GM13976 (cell line): ENCODE measurements around the gene LRRFIP2.

Experiments used
- DNase-seq: peaks from one replicate; pipeline ENCODE4 v3.0.0; 2012; ENCODE audit warnings: low spot score
- in situ Hi-C: fragments of 300-500 bp; cut with MboI; formaldehyde crosslinking; loops from one replicate; pipeline ENCODE4 v1.12.0; 2022; ENCODE audit warnings: low sequenced_read_pairs, mixed read lengths, inconsistent platforms; ENCODE audit not compliant: unreplicated experiment
- TF ChIP-seq, protein P1 (sequence below): IDR thresholded peaks from 2 replicates; pipeline ENCODE4 v1.5.1; 2012; ENCODE audit warnings: borderline replicate concordance, mild to moderate bottlenecking; ENCODE audit not compliant: insufficient read depth; ENCODE audit errors: extremely low read depth, missing control alignments, control extremely low read depth

Gene LRRFIP2

DNA sequence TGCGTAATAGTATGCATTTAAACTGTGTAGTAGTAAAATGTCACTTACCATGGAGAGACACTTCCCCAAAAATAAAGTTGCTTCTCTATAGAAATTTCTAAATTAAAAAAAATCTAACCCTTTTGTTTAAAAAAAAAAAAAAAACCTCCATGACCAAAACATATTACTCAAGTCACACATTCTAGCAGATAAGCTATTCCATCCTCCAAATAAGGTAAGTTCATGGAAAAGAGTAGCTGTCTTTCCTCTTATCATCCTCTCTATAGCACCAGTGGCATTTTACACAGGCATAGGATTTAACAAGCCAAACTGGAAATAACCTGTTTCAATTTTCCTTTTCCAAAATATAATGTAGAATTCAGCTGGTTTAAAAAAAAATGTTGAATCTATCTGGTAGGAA is 57.4 kb downstream of the LRRFIP2 start:
- TF ChIP-seq, protein P1, sequence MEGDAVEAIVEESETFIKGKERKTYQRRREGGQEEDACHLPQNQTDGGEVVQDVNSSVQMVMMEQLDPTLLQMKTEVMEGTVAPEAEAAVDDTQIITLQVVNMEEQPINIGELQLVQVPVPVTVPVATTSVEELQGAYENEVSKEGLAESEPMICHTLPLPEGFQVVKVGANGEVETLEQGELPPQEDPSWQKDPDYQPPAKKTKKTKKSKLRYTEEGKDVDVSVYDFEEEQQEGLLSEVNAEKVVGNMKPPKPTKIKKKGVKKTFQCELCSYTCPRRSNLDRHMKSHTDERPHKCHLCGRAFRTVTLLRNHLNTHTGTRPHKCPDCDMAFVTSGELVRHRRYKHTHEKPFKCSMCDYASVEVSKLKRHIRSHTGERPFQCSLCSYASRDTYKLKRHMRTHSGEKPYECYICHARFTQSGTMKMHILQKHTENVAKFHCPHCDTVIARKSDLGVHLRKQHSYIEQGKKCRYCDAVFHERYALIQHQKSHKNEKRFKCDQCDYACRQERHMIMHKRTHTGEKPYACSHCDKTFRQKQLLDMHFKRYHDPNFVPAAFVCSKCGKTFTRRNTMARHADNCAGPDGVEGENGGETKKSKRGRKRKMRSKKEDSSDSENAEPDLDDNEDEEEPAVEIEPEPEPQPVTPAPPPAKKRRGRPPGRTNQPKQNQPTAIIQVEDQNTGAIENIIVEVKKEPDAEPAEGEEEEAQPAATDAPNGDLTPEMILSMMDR: no peak
- no peak for DNase-seq
- in situ Hi-C loops: no loop called here

DNA sequence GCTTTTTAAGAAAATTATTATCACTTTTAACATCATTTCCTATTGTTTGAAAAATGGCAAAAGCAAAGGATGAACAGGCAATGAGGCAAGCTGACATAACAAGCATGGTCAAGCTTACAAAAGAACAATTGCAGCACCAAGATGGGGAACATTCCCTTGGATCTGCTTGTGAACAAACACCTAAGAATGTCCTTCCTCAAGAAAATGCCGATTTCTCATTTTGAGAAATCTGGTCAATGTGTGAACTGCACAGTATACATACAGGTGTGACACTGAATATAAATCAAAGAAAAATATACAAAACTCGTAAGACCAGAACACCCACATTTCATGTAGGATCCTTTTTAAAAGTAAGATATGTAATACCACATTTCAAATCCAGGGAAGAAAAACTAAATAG is 58.9 kb downstream of the LRRFIP2 start:
- in situ Hi-C loops: no loop called here
- no peak for DNase-seq
- TF ChIP-seq, protein P1: no peak

DNA sequence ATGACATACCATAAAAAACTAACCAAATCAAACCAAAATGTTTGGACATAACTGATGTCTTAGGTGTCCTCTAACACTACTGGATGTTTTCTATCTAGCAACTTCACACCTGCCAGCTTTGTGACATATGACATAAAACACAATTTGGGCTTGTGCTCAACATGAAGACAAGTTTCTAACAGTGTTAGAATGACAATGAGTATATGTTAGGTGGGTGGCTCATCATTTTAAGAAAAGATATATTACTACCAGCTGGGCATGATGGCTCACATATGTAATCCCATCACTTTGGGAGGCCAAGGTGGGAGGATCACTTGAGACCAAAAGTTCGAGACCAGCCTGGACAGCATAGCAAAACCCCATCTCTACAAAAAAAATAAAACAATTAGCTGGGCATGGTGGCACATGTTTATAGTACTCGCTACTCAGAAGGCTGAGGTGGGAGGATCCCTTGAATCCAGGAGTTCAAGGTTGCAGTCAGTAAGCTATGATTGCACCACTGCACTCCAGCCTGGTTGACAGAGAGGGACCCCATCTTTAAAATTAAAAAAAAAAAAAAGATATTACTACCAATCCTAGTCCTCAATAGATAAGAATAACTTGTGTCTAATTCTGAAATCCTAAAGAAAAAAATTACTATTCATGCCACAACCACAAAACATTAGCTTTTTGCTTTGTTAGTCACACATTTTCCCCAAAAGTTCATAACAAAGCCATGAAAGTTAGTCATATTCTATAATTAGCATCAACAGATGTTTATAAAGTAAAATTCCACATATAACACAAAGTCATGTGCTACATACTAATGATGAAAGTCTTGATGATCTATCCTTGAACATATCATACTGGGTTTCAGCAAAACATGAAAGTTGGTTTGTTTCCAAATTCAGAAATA is 59.9 kb downstream of the LRRFIP2 start:
- DNase-seq: no peak
- in situ Hi-C loops: no loop called here
- TF ChIP-seq, protein P1: no peak

DNA sequence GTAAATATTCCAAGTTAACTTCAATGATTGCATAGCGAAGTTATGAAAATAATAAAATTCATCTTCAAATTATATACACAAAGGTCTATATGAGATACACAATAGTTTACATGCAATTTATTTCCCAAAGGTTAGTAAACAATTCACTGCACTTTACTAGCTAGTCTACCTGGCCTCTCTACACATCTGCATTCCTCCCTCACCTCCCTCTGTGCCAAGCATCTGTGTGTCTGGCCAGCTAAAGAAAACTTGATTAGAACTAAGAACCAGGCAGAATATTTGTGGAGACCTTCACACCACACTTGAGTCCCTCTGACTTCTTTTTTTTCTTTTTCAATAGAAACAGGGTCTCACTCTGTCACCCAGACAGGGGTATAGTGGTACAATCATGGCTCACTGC is 61.4 kb downstream of the LRRFIP2 start:
- in situ Hi-C loops: no loop called here
- TF ChIP-seq, protein P1: no peak
- no peak for DNase-seq

DNA sequence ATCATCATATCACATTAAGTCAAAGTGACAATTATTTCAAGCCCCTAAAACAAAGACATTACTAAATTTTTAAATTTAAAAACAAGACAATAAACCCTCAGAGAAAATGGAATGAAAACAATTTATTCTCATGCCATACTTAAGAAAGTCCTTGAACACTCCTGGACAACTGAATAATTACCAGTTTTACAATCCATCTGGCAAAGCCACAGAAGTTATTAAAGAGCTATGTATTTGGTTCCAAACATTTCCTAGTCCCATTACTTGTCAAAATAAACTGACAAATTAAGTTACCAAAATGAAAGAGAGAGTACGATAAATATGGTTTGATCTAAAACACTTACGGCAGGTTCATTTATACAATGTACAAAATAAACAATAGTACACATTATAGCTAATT is 63.2 kb downstream of the LRRFIP2 start:
- TF ChIP-seq, protein P1: no peak
- in situ Hi-C loops: no loop called here
- DNase-seq: no peak

DNA sequence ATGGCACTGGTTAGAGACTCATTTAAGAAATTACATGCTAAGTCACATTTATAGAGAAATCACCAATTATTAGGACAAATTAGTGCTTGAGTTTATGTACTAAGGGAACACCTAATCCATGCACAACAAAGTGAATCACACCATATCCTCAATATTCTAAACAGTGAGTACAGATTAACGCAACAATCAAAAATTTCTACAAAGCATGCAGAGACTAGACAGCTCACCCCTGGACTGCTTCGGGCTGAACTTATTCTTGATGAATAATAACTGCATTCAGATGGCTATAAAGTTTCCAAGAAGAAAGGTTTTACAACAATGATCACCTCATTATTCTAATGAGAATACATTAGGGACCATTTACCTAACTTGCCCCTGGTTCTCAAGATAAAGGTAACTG is 66.5 kb downstream of the LRRFIP2 start:
- TF ChIP-seq, protein P1: no peak
- in situ Hi-C loops: no loop called here
- DNase-seq: no peak
